Loucy (cell line): ENCODE measurements around the gene SMYD4.

Experiments used
- CTCF ChIP-seq: fragments of 200-600 bp; sonication (generic); conservative IDR thresholded peaks from 2 replicates; pipeline ENCODE4 v1.5.1; 2014; ENCODE audit warnings: mild to moderate bottlenecking, antibody characterized with exemption, low read length
- EZH2phosphoT487 ChIP-seq: fragments of 200-600 bp; IDR thresholded peaks from 2 replicates; pipeline ENCODE4 v1.6.1; 2018; ENCODE audit warnings: antibody characterized with exemption, mild to moderate bottlenecking, moderate library complexity, borderline replicate concordance

GRCh38 chr17:1750628-1751027, 79.1 kb downstream of the SMYD4 start:
- TF ChIP-seq CTCF (no peak), EZH2phosphoT487 (no peak)
